K562 (cell line): ENCODE results near the gene LY6G5B. TPM values are rescaled to one million over a fixed set of nuclear protein-coding genes. Genes with fewer than 3 reads are reported as not detected.

Experiments
- BCL6 ChIP-seq: fragments of 250-450 bp; sonication (Bioruptor Pico); IDR thresholded peaks from 2 replicates; pipeline ENCODE4 v1.4.0; 2020
- MCM3 ChIP-seq: fragments of 450-650 bp; IDR thresholded peaks from 2 replicates; pipeline ENCODE4 v1.6.1; 2016
- NELFE ChIP-seq: IDR thresholded peaks from 2 replicates; pipeline ENCODE4 v1.6.1; 2011; ENCODE audit warnings: mild to moderate bottlenecking; ENCODE audit not compliant: insufficient read depth, insufficient read length
- NEUROD1 ChIP-seq: fragments of 150-350 bp; IDR thresholded peaks from 2 replicates; pipeline ENCODE4 v1.6.1; 2014; ENCODE audit warnings: borderline replicate concordance, low read length, low read depth; ENCODE audit not compliant: partially characterized antibody
- NR2C1 ChIP-seq, 2 experiments: fragments of 450-650 bp; IDR thresholded peaks; 2 replicates each; pipeline ENCODE4 v1.6.1; 2017; ENCODE audit warnings: mild to moderate bottlenecking in 2 of 2, antibody characterized with exemption in 1 of 2, inconsistent platforms in 1 of 2, missing compliant biosample characterization in 1 of 2, missing genetic modification characterization in 1 of 2
- OTX1 ChIP-seq: fragments of 450-650 bp; formaldehyde crosslinking; IDR thresholded peaks from 2 replicates; pipeline ENCODE4 v1.4.0; 2022; ENCODE audit warnings: mild to moderate bottlenecking
- PHF8 ChIP-seq: fragments of 200-600 bp; sonication (generic); IDR thresholded peaks from 2 replicates; pipeline ENCODE4 v1.6.1; 2012; ENCODE audit warnings: mixed run types, mild to moderate bottlenecking, inconsistent platforms, low read length, moderate library complexity, borderline replicate concordance
- POLR2A ChIP-seq: fragments of 450-650 bp; conservative IDR thresholded peaks from 2 replicates; pipeline ENCODE4 v1.6.1; 2016
- RB1 ChIP-seq: fragments of 450-650 bp; IDR thresholded peaks from 2 replicates; pipeline ENCODE4 v1.6.1; 2017; ENCODE audit warnings: low read depth, mild to moderate bottlenecking
- RCOR1 ChIP-seq, 2 experiments: IDR thresholded peaks; 2 replicates each; pipeline ENCODE4 v1.6.1; 2012; ENCODE audit warnings: low read depth in 2 of 2, low read length in 2 of 2, borderline replicate concordance in 1 of 2, improper control_type of control experiment in 1 of 2
- SAFB2 ChIP-seq: fragments of 200-400 bp; formaldehyde crosslinking; IDR thresholded peaks from 2 replicates; pipeline ENCODE4 v1.6.1; 2018; ENCODE audit warnings: borderline replicate concordance, low read length, low read depth, moderate library complexity; ENCODE audit not compliant: severe bottlenecking
- SETDB1 ChIP-seq: IDR thresholded peaks from one replicate; pipeline ENCODE4 v1.6.1; 2012; ENCODE audit warnings: low read length, control low read depth, inconsistent platforms
- SMAD2 ChIP-seq: fragments of 150-350 bp; IDR thresholded peaks from 2 replicates; pipeline ENCODE4 v1.6.1; 2014; ENCODE audit warnings: low read depth, mild to moderate bottlenecking, low read length
- SREBF2 ChIP-seq: sonication (generic); formaldehyde crosslinking; IDR thresholded peaks from 2 replicates; pipeline ENCODE4 v1.4.0; 2020; ENCODE audit warnings: mild to moderate bottlenecking, missing genetic modification reagents
- ZNF124 ChIP-seq: sonication (generic); formaldehyde crosslinking; IDR thresholded peaks from 2 replicates; pipeline ENCODE4 v1.8.1; 2022; ENCODE audit warnings: missing genetic modification reagents
- polyA plus RNA-seq, 8 experiments: library from polyadenylated mRNA; depleted of rRNA in 4 of 8; stranded (reverse) in 5 of 8; unstranded in 3 of 8; fragments of >200 nt; fragmentation: Nextera tagmentation in 2 of 8; fragmentation: Illumina TruSeq in 1 of 8; extraction: Ambion mirVana in 2 of 8; extraction: Trizol in 1 of 8; gene quantifications; 2 replicates each; pipeline versions ENCODE4 v1.2.1 to v1.2.3, GENCODE V29; 2011 to 2014; ENCODE audit warnings: inconsistent platforms in 1 of 8, missing spikeins in 1 of 8
- total RNA-seq, 7 experiments: library from RNA; depleted of rRNA in 6 of 7; stranded (reverse); fragments of >200 nt in 6 of 7; fragmentation: Illumina TruSeq in 2 of 7; extraction: Trizol in 2 of 7; gene quantifications; 2 replicates each; pipeline versions ENCODE4 v1.2.1 to v1.2.3, GENCODE V29; 2011 to 2021; ENCODE audit warnings: low replicate concordance in 1 of 7
- TF ChIP-seq, protein P1 (sequence below): fragments of 450-650 bp; formaldehyde crosslinking; IDR thresholded peaks from 2 replicates; pipeline ENCODE4 v1.4.0; 2020; ENCODE audit warnings: mild to moderate bottlenecking, moderate library complexity
- TF ChIP-seq, protein P2 (sequence below): fragments of 250-450 bp; sonication (Bioruptor Pico); IDR thresholded peaks from 2 replicates; pipeline ENCODE4 v1.5.0; 2020; ENCODE audit warnings: mild to moderate bottlenecking
- TF ChIP-seq, protein P3 (sequence below): sonication (generic); formaldehyde crosslinking; IDR thresholded peaks from 2 replicates; pipeline ENCODE4 v1.8.1; 2023; ENCODE audit warnings: mild to moderate bottlenecking, missing genetic modification reagents
- TF ChIP-seq, protein P4 (sequence below): fragments of 450-650 bp; formaldehyde crosslinking; IDR thresholded peaks from 2 replicates; pipeline ENCODE4 v1.4.0; 2020; ENCODE audit warnings: mild to moderate bottlenecking, mixed read lengths

LY6G5B gene
- total and polyA plus RNA-seq, 9 of the 15 experiments (the other 6 are each of a cell fraction or from before 2014, with no cell fraction given) = 6.0 to 27.0 (median 7.5) TPM

DNA sequence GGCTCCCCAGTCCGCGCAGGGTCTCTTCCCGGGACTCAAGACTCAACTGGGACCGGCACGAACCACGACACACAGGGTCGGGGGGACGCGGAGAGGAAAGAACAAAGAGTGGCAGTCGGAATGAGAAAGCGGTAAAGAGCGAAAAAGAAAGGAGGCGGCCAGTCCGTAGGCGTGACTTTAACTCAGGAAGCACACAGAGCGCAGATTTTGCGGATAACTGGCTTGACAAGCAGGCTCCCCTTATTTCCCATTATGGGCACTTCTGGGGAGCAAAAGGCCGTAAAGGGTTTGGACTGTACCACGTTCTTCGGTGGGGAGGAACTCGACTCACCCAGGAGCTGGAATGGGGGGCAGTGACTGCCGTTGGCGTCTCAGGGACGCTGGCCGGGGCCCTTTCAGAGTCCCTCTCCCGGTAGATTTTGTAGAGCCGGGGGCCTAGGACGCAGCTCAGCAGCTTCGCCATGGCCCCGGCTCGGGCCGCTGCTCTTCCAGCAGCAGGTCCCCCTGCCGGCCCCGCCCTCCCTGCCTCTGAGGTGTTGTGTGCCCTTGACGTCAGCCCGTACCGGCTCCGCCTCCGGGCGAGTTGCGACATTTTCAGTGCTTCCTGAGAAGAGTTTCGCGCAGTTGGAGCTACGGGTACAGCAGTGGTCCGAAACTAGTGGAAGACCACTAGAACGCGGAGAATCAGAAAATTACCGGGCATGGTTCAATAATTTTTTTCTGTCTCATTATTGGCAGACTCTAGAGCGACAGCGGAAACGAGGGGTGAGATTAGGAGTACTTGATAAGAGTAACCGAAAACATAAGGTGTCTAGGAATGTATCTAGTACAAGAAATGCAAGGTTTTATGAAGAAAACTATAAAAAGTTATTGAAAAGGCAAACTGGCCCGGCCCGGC lies 33.3 kb downstream of the LY6G5B start, which contains the start of gene ABHD16A (continued):
- TF ChIP-seq, protein P1, sequence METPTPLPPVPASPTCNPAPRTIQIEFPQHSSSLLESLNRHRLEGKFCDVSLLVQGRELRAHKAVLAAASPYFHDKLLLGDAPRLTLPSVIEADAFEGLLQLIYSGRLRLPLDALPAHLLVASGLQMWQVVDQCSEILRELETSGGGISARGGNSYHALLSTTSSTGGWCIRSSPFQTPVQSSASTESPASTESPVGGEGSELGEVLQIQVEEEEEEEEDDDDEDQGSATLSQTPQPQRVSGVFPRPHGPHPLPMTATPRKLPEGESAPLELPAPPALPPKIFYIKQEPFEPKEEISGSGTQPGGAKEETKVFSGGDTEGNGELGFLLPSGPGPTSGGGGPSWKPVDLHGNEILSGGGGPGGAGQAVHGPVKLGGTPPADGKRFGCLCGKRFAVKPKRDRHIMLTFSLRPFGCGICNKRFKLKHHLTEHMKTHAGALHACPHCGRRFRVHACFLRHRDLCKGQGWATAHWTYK = peak; percentile 85
- TF ChIP-seq SMAD2 (no peak), NEUROD1 (peak; percentile 93), BCL6 (CRISPR knock-in tag) (peak; percentile 73; the same call in 1 of the 2 replicates), MCM3 (no peak), NELFE (no peak), POLR2A (peak; percentile 98), NR2C1 (IDR thresholded peaks at IDR 0.05) (no peak), NR2C1 (tag; IDR thresholded peaks at IDR 0.05) (no peak), RCOR1 (IDR thresholded peaks at IDR 0.05; ENCODE audit: borderline replicate concordance in 1 of 2, low read depth in 2 of 2, low read length in 2 of 2) (peak; percentile 49 to 78; a peak in 2 of 4 replicates), RB1 (peak; percentile 87), OTX1 (no peak; the same call in 1 of the 2 replicates), SETDB1 (peak; percentile 41), PHF8 (peak; percentile 98), SREBF2 (CRISPR knock-in tag) (peak; percentile 96), ZNF124 (no peak), SAFB2 (no peak)
- TF ChIP-seq, protein P2, sequence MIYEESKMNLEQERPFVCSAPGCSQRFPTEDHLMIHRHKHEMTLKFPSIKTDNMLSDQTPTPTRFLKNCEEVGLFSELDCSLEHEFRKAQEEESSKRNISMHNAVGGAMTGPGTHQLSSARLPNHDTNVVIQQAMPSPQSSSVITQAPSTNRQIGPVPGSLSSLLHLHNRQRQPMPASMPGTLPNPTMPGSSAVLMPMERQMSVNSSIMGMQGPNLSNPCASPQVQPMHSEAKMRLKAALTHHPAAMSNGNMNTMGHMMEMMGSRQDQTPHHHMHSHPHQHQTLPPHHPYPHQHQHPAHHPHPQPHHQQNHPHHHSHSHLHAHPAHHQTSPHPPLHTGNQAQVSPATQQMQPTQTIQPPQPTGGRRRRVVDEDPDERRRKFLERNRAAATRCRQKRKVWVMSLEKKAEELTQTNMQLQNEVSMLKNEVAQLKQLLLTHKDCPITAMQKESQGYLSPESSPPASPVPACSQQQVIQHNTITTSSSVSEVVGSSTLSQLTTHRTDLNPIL (CRISPR knock-in tag) = no peak
- TF ChIP-seq, protein P3, sequence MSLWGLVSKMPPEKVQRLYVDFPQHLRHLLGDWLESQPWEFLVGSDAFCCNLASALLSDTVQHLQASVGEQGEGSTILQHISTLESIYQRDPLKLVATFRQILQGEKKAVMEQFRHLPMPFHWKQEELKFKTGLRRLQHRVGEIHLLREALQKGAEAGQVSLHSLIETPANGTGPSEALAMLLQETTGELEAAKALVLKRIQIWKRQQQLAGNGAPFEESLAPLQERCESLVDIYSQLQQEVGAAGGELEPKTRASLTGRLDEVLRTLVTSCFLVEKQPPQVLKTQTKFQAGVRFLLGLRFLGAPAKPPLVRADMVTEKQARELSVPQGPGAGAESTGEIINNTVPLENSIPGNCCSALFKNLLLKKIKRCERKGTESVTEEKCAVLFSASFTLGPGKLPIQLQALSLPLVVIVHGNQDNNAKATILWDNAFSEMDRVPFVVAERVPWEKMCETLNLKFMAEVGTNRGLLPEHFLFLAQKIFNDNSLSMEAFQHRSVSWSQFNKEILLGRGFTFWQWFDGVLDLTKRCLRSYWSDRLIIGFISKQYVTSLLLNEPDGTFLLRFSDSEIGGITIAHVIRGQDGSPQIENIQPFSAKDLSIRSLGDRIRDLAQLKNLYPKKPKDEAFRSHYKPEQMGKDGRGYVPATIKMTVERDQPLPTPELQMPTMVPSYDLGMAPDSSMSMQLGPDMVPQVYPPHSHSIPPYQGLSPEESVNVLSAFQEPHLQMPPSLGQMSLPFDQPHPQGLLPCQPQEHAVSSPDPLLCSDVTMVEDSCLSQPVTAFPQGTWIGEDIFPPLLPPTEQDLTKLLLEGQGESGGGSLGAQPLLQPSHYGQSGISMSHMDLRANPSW = no peak; the same call in 1 of the 2 replicates
- TF ChIP-seq, protein P4, sequence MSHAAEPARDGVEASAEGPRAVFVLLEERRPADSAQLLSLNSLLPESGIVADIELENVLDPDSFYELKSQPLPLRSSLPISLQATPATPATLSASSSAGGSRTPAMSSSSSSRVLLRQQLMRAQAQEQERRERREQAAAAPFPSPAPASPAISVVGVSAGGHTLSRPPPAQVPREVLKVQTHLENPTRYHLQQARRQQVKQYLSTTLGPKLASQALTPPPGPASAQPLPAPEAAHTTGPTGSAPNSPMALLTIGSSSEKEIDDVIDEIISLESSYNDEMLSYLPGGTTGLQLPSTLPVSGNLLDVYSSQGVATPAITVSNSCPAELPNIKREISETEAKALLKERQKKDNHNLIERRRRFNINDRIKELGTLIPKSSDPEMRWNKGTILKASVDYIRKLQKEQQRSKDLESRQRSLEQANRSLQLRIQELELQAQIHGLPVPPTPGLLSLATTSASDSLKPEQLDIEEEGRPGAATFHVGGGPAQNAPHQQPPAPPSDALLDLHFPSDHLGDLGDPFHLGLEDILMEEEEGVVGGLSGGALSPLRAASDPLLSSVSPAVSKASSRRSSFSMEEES (CRISPR knock-in tag) = no peak
